Measurements from ENCODE around the gene ZNF787. TPM values are rescaled to one million over a fixed set of nuclear protein-coding genes. Genes with fewer than 3 reads are reported as not detected.

Gene ZNF787
- total and polyA plus RNA-seq, 2 of the 13 experiments (the other 11 are each of a cell fraction or from before 2014, with no cell fraction given), result 15.1 to 42.8 TPM

- H3K36me3 ChIP-seq (replicated peaks in 1 of 2; ENCODE audit: control insufficient read depth in 1 of 2, insufficient read depth in 2 of 2, low read length in 2 of 2), result peaks cover 30 to 61% of the 10 kb centered on the region in 2 experiments
- in situ Hi-C loops (cut with HindIII; ENCODE audit: extremely low pct_ligation_motif_present, low pct_unique_long_range_greater_than_20kb) (no loop called here), intact Hi-C loops (cut with micrococcal nuclease; ENCODE audit: unreplicated experiment) (no loop called here)
- no peak for FAIRE-seq
- ChIA-PET CTCF (ENCODE audit: low intra/inter-chr PET ratio, low total read pairs) (no interaction called here), POLR2A (no interaction called here)
- H2AFZ ChIP-seq (ENCODE audit: low read length), result no peak overlapping the region
- 96% methylated on average over 36 of the region's 38 CpGs for WGBS (ENCODE audit: low lambda C conversion rate)
- no peak for DNase-seq (ENCODE audit: low spot score)
- peaks cover 35% of the 10 kb centered on the region for H4K20me1 ChIP-seq (ENCODE audit: insufficient read depth, low read length)
- peaks cover 36% of the 10 kb centered on the region for H3K79me2 ChIP-seq (ENCODE audit: insufficient read depth, low read length)
- H3K27me3 ChIP-seq (ENCODE audit: control insufficient read depth in 1 of 2, insufficient read depth in 2 of 2, low read length in 2 of 2), result no peaks in the 10 kb centered on the region; a peak in 1 of 5 replicates
- TF ChIP-seq GPBP1L1 (CRISPR knock-in tag; IDR thresholded peaks at IDR 0.05) (no peak), JARID2 (CRISPR knock-in tag; IDR thresholded peaks at IDR 0.05; ENCODE audit: insufficient replicate concordance) (no peak), SKI (IDR thresholded peaks at IDR 0.05; ENCODE audit: partially characterized antibody) (no peak), AGO2 (optimal IDR thresholded peaks at IDR 0.05; ENCODE audit: low read depth, low read length) (no peak), ZGPAT (CRISPR knock-in tag; IDR thresholded peaks at IDR 0.05) (no peak), MTA3 (CRISPR knock-in tag; IDR thresholded peaks at IDR 0.05) (no peak), RBAK (CRISPR knock-in tag; IDR thresholded peaks at IDR 0.05) (no peak), FOXM1 (CRISPR knock-in tag; IDR thresholded peaks at IDR 0.05) (no peak), PAF1 (CRISPR knock-in tag; IDR thresholded peaks at IDR 0.05) (no peak), MEIS1 (CRISPR knock-in tag; IDR thresholded peaks at IDR 0.05; ENCODE audit: borderline replicate concordance) (no peak), REXO4 (CRISPR knock-in tag; IDR thresholded peaks at IDR 0.05; ENCODE audit: borderline replicate concordance) (no peak), ZXDC (CRISPR knock-in tag; IDR thresholded peaks at IDR 0.05) (no peak), ZBTB43 (CRISPR knock-in tag; conservative IDR thresholded peaks at IDR 0.05) (no peak), E2F1 (CRISPR knock-in tag; IDR thresholded peaks at IDR 0.05) (no peak)
- no TSS peak for BruUV-seq (replicated peaks)
- H3K9me3 ChIP-seq (ENCODE audit: low read length), result peaks cover 11% of the 10 kb centered on the region; the same call in 1 of the 2 replicates
- H3K9ac ChIP-seq (ENCODE audit: insufficient read depth, low read depth, low read length), result no peak overlapping the region
- no peak overlapping the region for H3K4me3 ChIP-seq (replicated peaks in 1 of 3; ENCODE audit: insufficient read depth in 1 of 3, low read depth in 2 of 3, low read length in 3 of 3)
- no peaks in the 10 kb centered on the region for H3K4me1 ChIP-seq (ENCODE audit: insufficient read depth, low read length)
- H3K4me2 ChIP-seq (ENCODE audit: low read depth, low read length), result no peak overlapping the region
- ATAC-seq, result no peak
- H3K27ac ChIP-seq (ENCODE audit: extremely low read length, insufficient read depth, low read length), result no peak overlapping the region
Measured at GRCh38 chr19:56091751-56092546, 29.1 kb downstream of the ZNF787 start.

Measured in HepG2 (cell line).